ENCODE measurements around the gene STAG3.
"Not testable (repeated sequence)": the region's sequence is repeated elsewhere in the genome, so short reads cannot be mapped to it uniquely, and the experiment has no call there.

GRCh38 chr7:100239975-100240374 lies 62.3 kb downstream of the STAG3 start:
- not testable (repeated sequence) for TF ChIP-seq POLR2A, CTCF (IDR thresholded peaks at IDR 0.05)
